K562 (cell line): Measurements from ENCODE around the gene HSD17B10. TPM values are rescaled to one million over a fixed set of nuclear protein-coding genes. Genes with fewer than 3 reads are reported as not detected.
A peak's percentile ranks its signal among the peaks of the same experiment; 100 is the strongest.

Experiments used
- BHLHE40 ChIP-seq: IDR thresholded peaks from 2 replicates; pipeline ENCODE4 v1.6.1; 2011; ENCODE audit warnings: low read length, improper control_type of control experiment
- GMEB1 ChIP-seq: fragments of 250-450 bp; sonication (Bioruptor Pico); IDR thresholded peaks from 2 replicates; pipeline ENCODE4 v1.4.0; 2020; ENCODE audit warnings: mild to moderate bottlenecking
- LCOR ChIP-seq: sonication (generic); formaldehyde crosslinking; IDR thresholded peaks from 2 replicates; pipeline ENCODE4 v1.8.0; 2022; ENCODE audit warnings: mild to moderate bottlenecking, missing genetic modification reagents
- NCOA6 ChIP-seq: fragments of 450-650 bp; IDR thresholded peaks from 2 replicates; pipeline ENCODE4 v1.6.1; 2017; ENCODE audit warnings: mild to moderate bottlenecking
- RAD21 ChIP-seq, 2 experiments: fragments of 250-450 bp in 1 of 2; fragments of 450-650 bp in 1 of 2; sonication (Bioruptor Pico) in 1 of 2; formaldehyde crosslinking in 1 of 2; IDR thresholded peaks in 1 of 2; conservative IDR thresholded peaks in 1 of 2; 2 replicates each; pipeline versions ENCODE4 v1.4.0 to v1.8.0; 2020 to 2022; ENCODE audit warnings: mild to moderate bottlenecking in 2 of 2, moderate library complexity in 1 of 2
- RBM34 ChIP-seq: fragments of 200-400 bp; formaldehyde crosslinking; IDR thresholded peaks from 2 replicates; pipeline ENCODE4 v1.6.1; 2018; ENCODE audit warnings: low read length, borderline replicate concordance; ENCODE audit not compliant: insufficient read depth
- REST ChIP-seq, 2 experiments: fragments of 450-650 bp; formaldehyde crosslinking in 1 of 2; IDR thresholded peaks; 2 replicates each; pipeline versions ENCODE4 v1.4.0 to v1.6.1; 2014 to 2020; ENCODE audit warnings: mild to moderate bottlenecking in 2 of 2, borderline replicate concordance in 1 of 2, low read depth in 1 of 2
- SMC3 ChIP-seq: conservative IDR thresholded peaks from 2 replicates; pipeline ENCODE4 v1.6.1; 2011; ENCODE audit warnings: low read depth, low read length, improper control_type of control experiment; ENCODE audit not compliant: insufficient read depth
- ZHX1 ChIP-seq: fragments of 150-350 bp; conservative IDR thresholded peaks from 2 replicates; pipeline ENCODE4 v1.6.1; 2014; ENCODE audit warnings: low read length
- ZNF121 ChIP-seq: sonication (generic); formaldehyde crosslinking; conservative IDR thresholded peaks from 2 replicates; pipeline ENCODE4 v1.8.0; 2022; ENCODE audit warnings: missing genetic modification reagents
- ZNF197 ChIP-seq: fragments of 200-800 bp; sonication (Bioruptor generic); IDR thresholded peaks from 2 replicates; pipeline ENCODE4 v1.6.1; 2016; ENCODE audit warnings: low read depth, missing genetic modification characterization, missing compliant biosample characterization
- ZNF764 ChIP-seq: fragments of 250-450 bp; sonication (Bioruptor Pico); IDR thresholded peaks from 2 replicates; pipeline ENCODE4 v1.4.0; 2020; ENCODE audit warnings: low read depth, mild to moderate bottlenecking, moderate library complexity
- polyA plus RNA-seq, 8 experiments: library from polyadenylated mRNA; depleted of rRNA in 4 of 8; stranded (reverse) in 5 of 8; unstranded in 3 of 8; fragments of >200 nt; fragmentation: Nextera tagmentation in 2 of 8; fragmentation: Illumina TruSeq in 1 of 8; extraction: Ambion mirVana in 2 of 8; extraction: Trizol in 1 of 8; gene quantifications; 2 replicates each; pipeline versions ENCODE4 v1.2.1 to v1.2.3, GENCODE V29; 2011 to 2014; ENCODE audit warnings: inconsistent platforms in 1 of 8, missing spikeins in 1 of 8
- total RNA-seq, 7 experiments: library from RNA; depleted of rRNA in 6 of 7; stranded (reverse); fragments of >200 nt in 6 of 7; fragmentation: Illumina TruSeq in 2 of 7; extraction: Trizol in 2 of 7; gene quantifications; 2 replicates each; pipeline versions ENCODE4 v1.2.1 to v1.2.3, GENCODE V29; 2011 to 2021; ENCODE audit warnings: low replicate concordance in 1 of 7
- TF ChIP-seq, protein P1 (sequence below): fragments of 250-450 bp; sonication (Bioruptor Pico); IDR thresholded peaks from 2 replicates; pipeline ENCODE4 v1.4.0; 2020

Gene HSD17B10
- total and polyA plus RNA-seq, 9 of the 15 experiments (the other 6 are each of a cell fraction or from before 2014, with no cell fraction given), result 45.3 to 221 (median 186) TPM

GRCh38 chrX:53481816-53482465, 47.8 kb upstream of the HSD17B10 start (continued):
- TF ChIP-seq REST (IDR thresholded peaks at IDR 0.05; ENCODE audit: borderline replicate concordance) (peak; percentile 19; the same call in 1 of the 2 replicates), REST (CRISPR knock-in tag; IDR thresholded peaks at IDR 0.05; ENCODE audit: low read depth) (no peak), ZNF197 (no peak), BHLHE40 (no peak), ZNF121 (CRISPR knock-in tag) (no peak), ZNF764 (CRISPR knock-in tag) (no peak), NCOA6 (no peak), RAD21 (CRISPR knock-in tag; conservative IDR thresholded peaks at IDR 0.05 in 1 of 2, IDR thresholded peaks at IDR 0.05 in 1 of 2) (peak in 1 of 2 experiments; percentile 48; a peak in 2 of 4 replicates), ZHX1 (no peak), RBM34 (no peak), SMC3 (0 out of 2 replicates have a peak, but pooled peaks have one; percentile 26), GMEB1 (CRISPR knock-in tag) (no peak), LCOR (CRISPR knock-in tag) (no peak)
- TF ChIP-seq, protein P1, sequence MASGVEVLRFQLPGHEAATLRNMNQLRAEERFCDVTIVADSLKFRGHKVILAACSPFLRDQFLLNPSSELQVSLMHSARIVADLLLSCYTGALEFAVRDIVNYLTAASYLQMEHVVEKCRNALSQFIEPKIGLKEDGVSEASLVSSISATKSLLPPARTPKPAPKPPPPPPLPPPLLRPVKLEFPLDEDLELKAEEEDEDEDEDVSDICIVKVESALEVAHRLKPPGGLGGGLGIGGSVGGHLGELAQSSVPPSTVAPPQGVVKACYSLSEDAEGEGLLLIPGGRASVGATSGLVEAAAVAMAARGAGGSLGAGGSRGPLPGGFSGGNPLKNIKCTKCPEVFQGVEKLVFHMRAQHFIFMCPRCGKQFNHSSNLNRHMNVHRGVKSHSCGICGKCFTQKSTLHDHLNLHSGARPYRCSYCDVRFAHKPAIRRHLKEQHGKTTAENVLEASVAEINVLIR, result no peak
